ENCODE measurements around the gene SPATA31C2.

SPATA31C2 gene

DNA sequence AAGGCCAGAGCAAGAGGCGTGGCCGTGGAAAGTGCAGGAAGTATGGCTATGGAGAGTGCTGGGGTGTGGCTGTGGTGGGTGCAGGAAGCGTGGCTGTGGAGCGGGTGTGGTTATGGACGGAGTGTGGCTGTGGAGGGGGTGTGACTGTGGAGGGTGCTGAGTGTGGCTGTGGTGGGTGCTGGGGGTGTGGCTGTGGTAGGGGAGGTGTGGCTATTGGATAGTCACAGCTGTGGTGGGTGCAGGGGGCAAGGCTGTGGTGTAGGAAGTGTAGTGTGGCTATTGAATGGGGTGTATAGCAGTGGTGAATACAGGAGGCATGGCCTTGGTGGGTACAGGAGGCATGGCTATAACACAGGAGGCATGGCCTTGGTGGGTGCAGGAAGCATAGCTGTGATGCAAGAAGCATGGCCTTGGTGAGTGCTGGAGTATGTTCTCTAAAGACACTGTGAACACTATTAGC is 40.8 kb upstream of the SPATA31C2 start:
- H3K4me3 ChIP-seq = no peak overlapping the region
- DNase-seq (ENCODE audit: low spot score) = no peak
- TF ChIP-seq, protein P1, sequence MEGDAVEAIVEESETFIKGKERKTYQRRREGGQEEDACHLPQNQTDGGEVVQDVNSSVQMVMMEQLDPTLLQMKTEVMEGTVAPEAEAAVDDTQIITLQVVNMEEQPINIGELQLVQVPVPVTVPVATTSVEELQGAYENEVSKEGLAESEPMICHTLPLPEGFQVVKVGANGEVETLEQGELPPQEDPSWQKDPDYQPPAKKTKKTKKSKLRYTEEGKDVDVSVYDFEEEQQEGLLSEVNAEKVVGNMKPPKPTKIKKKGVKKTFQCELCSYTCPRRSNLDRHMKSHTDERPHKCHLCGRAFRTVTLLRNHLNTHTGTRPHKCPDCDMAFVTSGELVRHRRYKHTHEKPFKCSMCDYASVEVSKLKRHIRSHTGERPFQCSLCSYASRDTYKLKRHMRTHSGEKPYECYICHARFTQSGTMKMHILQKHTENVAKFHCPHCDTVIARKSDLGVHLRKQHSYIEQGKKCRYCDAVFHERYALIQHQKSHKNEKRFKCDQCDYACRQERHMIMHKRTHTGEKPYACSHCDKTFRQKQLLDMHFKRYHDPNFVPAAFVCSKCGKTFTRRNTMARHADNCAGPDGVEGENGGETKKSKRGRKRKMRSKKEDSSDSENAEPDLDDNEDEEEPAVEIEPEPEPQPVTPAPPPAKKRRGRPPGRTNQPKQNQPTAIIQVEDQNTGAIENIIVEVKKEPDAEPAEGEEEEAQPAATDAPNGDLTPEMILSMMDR (IDR thresholded peaks at IDR 0.05) = no peak
- no peak overlapping the region for H3K27ac ChIP-seq

DNA sequence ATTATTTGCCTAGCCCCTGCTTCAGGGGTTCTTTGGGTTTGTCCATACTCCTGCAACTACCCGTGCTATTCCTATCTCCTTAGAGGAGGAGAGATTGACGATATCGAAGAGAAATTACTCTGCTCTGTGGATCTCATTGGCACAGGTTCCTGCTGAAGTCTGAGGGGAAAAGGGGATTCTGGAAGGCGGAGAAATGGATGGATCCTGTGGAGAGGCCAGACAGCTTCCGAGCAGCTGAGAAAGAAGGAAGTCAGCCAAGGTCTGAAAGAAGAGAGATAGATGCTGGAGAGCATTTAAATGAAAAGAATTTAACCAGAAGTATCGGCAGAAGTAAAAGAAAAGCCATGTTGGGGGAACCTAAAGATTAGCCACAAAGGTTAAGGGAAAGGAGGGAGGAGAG is 40.4 kb upstream of the SPATA31C2 start:
- DNase-seq (ENCODE audit: low spot score) = no peak
- TF ChIP-seq, protein P1 (IDR thresholded peaks at IDR 0.05) = no peak
- H3K4me3 ChIP-seq = no peak overlapping the region
- H3K27ac ChIP-seq = no peak overlapping the region

DNA sequence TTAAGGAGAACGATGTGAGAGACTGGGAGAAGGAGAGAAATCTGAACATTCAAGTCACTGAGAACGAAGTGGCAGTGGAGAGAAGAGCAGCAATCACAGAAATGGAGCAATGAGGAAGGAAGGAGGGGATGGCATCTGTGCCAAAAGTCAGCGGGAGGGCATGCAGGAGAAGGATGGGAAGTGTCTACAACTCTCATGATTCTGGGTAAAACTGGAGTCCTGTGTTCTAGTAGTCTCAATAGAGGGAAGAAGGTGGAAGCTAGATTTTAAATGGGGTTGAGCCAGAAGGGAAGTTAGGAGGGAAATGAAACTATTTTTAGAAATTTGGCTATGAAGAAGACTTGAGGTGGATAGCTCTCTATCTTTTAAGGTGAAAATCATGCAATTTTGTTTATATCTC is 39.1 kb upstream of the SPATA31C2 start:
- no peak for DNase-seq (ENCODE audit: low spot score)
- Histone ChIP-seq H3K27ac (no peak overlapping the region), H3K4me3 (no peak overlapping the region)
- TF ChIP-seq, protein P1 (IDR thresholded peaks at IDR 0.05) = no peak

DNA sequence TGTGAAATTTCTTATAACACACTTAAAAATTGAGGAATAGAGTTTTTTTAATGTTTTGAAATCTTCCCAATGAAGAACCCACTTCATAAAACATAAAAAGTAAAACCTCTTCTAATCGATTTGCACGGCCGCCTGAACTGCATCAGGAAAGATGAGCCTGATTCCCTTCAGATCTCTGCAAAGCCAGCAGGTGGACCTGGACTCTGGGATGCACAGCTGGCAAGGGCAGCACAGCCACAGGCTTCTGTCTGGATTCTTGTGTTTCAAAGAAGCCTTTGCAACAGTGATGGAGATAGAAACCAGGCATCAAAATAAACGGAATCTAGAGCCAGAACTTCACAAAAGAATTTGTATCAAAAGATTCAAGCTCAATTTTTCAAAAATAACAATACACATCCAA is 36.0 kb upstream of the SPATA31C2 start:
- TF ChIP-seq, protein P1 (IDR thresholded peaks at IDR 0.05) = no peak
- H3K4me3 ChIP-seq = no peak overlapping the region
- no peak for DNase-seq (ENCODE audit: low spot score)
- H3K27ac ChIP-seq = no peak overlapping the region

DNA sequence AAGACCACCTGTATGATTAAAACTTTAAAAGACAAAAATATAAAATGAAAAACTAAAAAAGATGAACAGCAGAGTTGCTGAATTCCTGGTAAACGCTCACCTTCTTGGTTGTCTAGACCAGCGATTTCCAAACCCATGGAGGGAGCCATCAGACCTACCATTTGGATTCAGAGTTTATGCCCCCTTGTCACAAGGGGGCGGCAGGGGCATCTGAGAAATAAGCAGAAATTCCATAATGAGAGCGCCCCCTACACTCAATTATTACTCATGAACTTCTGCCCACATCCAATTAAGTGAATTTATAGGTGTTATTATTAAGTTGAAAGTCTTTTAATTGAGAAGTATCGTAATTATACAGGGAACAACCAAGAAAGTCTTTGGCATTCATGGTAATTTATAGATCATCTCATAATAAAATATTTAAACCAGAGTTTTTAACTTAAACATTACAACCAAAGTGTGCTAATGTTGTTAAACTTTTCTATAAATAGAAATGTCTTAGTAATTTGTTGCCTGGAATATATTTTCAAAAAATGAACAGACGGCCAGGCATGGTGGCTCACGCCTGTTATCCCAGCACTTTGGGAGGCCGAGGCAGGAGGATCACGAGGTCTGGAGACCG is 35.2 kb upstream of the SPATA31C2 start:
- Histone ChIP-seq H3K4me3 (no peak overlapping the region), H3K27ac (no peak overlapping the region)
- TF ChIP-seq, protein P1 (IDR thresholded peaks at IDR 0.05) = no peak
- no peak for DNase-seq (ENCODE audit: low spot score)

DNA sequence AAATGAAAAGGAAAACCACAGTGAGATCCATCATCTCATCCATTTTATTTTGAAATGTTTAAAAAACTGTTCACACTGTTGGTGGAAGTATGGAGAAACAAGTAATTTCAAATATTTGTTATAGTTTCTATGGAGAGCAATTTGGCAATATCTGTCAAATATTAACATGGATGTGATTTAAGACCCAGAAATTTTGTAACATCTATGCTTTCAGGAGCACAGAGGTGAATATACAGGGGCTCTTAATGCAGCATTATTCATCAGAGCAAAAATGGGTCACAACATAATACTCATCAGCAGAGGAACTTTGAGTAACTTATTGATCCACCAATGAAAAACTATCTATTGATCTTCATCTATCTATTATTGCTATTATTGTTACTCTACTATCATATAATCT is 31.4 kb upstream of the SPATA31C2 start:
- TF ChIP-seq, protein P1 (IDR thresholded peaks at IDR 0.05) = no peak
- Histone ChIP-seq H3K27ac (no peak overlapping the region), H3K4me3 (no peak overlapping the region)
- no peak for DNase-seq (ENCODE audit: low spot score)

DNA sequence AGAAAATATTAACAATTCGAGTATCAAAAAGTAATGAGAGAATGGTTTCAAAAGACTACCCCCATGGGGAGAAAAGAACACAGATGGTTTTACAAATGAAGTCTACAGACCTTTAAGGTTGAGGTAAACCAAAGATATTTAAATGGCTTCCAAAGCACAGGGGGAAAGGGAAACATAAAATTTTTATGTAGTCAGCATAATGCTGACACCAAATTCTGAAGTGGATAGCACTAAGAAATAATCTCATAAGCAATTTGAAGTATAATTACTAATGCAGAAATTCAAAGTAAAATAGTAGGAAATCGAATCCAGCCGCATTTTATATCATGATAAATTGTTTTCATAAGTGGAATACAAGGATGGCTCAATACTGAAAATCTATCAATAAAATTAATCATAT is 30.3 kb upstream of the SPATA31C2 start:
- no peak for DNase-seq (ENCODE audit: low spot score)
- Histone ChIP-seq H3K27ac (no peak overlapping the region), H3K4me3 (no peak overlapping the region)
- TF ChIP-seq, protein P1 (IDR thresholded peaks at IDR 0.05) = no peak
